SW 1271 (cell line): ENCODE measurements around the gene SYTL3.
A peak's percentile ranks its signal among the peaks of the same experiment; 100 is the strongest.

Experiments used
- DNase-seq, 2 experiments: peaks; one replicate each; lab custom pipeline; 2025; lab: John Stamatoyannopoulos, UW

The SYTL3 gene

DNA sequence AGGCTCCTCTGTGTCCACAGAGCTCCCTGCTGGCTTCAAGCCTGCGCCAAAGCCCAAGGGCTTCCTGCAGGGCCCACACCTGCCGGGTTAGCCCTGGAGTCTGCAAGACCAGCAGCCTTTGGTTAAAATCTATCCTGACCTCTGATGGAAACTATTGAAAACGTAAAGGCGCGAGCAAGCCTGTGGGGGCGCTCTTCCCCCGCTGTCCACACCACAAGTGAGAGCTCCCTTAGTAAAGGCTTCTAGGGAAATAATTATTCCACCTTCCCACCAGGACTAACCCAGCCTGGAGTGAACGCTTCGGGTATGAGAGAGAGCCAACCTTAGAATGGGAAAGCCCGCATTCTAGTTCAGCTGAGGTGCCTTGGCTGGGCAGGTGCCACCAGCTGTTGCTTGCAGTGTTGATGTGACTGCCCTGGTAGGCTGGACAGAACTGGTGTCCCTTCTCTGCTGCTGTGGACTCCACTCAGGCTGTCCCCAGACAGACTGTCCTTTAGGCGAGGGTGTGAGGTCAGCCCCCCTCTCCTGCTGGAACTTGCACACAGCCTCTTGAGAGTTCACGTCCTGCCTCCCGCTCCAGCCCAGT is 68.7 kb downstream of the SYTL3 start:
- peak in 1 of 2 experiments; percentile 46 for DNase-seq

DNA sequence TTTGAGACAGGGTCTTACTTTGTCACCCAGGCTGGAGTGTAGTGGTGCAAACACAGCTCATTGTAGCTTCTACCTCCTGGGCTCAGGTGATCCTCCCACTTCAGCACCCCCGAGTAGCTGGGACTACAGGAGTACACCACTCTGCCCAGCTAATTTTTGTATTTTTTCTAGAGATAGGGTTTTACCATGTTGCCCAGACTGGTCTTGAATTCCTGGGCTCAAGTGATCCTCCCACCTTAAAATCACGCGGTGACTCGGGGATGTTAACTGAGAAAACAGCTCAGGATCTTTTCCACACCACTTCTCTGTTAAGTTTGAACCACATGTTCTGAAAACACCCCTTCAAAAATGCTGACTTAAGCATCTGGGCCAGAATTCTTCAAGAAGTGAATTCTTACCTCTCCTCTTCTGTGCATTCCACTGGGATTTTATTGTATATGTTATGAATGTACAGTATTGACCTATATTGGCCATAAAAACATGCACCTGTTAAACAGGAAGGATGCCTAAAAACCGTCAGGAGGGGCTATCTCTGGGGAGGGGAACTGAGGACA is 72.4 kb downstream of the SYTL3 start:
- DNase-seq, result no peak

DNA sequence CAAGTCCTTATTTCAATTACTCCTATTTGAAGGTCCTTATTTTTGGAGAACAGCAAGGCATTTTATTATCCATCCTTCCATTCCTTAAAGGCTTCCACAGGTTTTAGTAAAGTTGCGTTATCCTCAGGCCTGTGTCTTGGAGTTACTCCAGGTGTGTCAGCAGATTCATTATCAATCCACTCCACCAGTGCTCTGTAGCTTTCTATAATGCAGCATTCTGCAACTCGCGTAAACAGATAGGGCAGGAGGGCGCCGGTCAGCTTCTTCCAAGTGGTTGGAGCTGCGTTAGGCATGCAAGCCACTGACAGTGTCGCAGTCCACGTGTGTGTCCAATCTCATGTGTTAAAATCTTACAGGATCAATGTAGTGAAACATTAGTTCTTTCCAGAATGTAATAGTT is 75.8 kb downstream of the SYTL3 start:
- no peak for DNase-seq

DNA sequence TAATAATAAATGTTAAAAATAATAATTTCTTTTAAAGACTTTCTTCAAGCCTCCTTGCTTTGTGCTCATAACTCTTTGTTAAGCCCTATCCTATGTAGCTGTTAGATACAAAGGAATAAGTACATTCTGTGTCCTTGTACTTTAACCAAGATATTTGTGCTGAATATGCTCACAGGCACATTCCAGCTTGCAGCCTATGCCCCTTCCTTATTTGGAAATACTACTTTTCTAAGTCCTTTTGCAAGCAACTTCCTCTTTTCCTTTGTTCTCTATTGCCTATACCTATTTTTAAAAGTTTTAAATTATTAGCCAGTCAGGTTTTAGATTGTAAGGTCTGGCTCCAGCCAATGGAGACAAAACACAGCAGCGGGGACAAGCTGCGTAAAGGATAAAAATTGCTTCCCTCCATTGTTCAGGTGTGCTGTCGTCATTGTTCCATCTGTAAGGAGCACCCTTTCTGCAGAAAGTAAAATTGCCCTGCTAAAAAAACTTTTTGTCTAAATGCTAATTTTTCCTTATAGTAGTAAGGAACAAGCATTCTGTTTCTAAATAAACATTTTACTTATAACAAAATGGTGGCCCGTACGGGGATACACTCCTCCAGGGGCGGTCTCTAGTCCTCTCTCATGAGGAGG is 80.2 kb downstream of the SYTL3 start:
- no peak for DNase-seq

DNA sequence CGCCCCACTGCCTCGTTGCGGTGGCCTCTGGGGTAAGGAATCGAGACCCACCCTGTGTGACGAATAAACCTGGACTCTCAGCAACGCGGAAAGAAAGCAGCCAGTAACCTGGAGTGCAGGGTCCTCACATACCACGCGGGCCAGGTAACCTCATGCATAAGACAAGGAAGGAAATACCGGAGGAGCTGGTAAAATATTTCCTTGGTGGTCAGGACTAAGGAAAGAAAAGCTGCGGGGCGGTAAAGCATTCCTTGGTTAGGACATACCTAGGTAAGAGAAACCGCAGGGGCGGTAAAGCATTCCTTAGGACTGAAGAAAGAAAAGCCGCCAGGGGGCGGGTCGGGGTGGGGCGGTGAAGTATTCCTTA is 80.7 kb downstream of the SYTL3 start:
- DNase-seq, result no peak

DNA sequence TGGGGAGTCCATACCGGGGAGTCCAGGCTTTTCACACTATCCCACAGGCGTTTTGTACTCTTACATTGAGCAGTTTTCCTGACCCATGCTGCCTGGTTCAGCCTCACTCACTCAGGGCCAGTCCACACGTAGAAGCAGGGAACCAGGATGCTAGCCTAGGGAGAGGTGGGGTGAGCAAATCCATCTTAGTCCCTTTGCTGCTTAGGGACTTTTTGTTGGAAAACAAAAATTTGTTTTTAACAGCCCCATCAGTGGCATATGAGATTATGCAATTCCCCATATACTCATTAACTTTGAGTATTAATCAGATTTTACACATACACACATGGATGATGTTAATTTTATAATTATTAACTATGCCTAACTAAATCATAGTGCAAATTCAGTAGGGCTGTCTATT is 85.2 kb downstream of the SYTL3 start:
- DNase-seq, result no peak

DNA sequence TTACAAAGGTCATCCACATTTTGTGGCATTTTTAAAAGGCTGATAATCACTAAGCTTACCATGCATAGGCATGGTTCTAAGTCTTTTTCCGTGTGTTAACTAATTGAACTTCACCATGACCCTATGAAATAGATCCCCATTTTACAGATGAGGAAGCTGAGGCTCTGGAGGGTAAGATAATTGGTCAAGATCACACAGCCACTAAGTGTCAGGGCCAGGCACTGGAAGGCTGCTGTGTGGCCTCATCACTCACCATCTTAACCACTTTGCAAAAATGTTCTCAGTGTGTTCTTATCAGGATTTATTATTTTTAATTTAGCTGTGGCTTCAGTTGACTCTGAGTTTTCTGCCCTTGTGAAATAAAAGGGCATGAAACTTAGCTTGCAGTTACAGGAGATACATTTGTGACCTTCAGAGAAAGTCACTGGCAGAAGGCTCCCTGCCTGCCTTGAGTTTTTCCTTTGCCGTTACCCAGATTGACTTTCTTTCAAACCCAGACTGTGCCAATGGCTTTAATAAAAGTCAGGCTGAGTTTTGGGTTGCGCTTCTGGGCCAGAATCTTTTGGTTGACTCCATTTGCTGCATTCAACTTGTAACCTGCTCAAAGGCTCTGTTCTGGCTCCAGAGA is 87.3 kb downstream of the SYTL3 start:
- no peak for DNase-seq

DNA sequence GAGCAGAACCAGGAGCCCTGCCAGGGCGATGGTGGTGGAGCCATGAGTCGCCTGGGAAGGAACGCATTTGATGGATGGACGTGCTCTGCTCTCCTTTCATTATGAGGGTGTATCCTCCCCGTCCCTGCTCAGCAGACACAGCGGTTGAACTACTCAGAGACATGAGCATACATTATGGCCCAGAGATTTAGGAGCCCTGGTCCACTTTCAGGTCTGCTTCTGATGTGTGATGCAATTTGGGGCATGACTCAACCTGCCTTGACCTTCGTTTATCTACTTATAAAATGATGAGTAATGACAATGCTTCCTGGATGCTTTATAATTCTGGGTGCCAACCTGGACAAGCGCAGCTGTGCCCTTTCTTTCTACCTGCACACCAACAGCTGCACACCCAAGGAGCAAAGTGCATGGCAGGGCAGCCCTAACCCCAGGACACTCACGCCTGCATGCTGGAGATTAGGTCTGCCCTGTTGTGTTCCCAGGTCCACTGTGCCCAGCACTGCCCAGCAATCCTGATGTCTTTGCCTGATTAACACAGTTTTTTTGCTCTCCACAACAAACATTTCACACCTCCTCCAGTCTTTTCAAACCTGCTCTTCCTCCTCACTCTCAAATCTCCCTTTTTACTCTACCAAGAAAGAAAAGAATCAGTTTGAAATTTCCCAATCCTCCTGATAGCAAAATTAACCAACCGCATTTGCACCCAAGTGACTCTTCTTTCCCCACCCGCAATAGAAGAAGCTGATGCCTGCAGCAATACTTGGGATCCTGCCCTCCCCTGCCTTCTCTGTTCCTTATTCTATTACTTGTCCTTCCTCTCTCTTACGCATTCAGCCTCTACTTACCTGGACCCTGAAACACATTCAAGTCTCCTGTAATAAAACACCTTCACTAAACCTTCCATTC is 88.1 kb downstream of the SYTL3 start:
- DNase-seq, result peak in 1 of 2 experiments; percentile 34

DNA sequence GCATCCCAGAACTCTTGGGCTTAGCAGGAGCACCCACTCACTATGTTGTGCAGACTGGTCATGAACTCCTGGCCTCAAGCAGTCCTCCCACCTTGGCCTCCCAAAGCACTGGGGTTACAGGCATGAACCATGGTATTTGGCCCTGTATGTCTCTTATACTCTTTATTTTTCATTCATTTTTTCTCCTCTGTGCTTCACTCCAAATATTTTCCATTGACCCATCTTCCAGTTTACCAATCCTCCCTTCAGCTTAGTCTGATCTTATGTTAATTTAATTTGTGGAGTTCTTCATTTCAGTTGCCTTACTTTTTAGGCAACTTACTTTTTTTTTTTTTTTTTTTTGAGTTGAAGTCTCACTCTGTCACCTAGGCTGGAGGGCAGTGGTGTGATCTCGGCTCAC is 89.8 kb downstream of the SYTL3 start:
- DNase-seq, result no peak

DNA sequence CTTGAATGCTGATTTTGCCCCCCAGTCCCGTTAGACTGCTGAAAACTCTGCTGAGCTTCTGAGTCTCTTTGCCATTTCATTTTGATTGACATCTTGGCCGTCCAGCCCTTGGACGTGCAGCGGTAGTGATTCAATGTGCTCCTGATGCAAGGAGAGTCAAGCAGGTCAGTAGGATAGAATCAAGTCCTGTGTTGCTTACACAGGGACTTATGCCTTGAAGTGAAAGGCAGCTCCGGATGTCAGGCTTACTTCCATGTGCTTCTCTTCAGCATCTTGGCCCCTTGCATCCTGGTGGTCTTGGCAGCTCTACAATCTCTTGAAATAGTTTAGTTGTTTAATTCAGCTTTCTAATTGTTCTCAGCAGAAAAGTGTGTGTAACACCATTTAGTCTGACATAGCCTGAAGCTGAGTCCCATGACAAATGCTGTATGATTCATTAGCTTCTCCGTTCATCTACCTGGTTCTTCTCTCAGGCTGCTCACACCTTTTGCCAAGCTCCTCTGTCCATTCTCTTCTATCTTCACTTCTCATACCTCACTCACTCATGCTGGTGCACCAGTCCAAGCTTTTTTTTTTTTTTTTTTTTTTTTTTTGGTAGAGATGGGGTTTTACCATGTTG is 93.3 kb downstream of the SYTL3 start:
- no peak for DNase-seq

DNA sequence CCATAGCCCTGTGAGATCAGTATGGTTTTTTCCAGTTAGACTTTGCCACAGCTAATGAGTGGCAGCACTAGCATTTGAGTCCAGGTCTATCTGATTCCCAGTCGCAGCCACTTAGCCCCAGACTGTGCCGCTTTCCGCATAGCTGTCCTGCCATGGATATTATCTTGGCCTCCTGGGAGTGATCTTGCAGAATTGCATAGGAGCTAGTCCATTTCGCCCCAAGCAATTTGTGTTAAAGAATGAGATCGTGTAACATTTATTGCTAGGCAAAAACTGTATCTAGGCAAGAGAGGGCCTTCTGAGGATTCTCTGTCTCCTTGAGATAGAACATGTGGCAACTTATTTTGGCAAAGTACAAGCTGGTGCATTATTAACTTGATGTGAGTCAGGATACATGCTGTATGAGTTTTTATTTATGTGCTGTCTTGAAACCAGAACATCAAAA is 95.2 kb downstream of the SYTL3 start:
- DNase-seq, result no peak

DNA sequence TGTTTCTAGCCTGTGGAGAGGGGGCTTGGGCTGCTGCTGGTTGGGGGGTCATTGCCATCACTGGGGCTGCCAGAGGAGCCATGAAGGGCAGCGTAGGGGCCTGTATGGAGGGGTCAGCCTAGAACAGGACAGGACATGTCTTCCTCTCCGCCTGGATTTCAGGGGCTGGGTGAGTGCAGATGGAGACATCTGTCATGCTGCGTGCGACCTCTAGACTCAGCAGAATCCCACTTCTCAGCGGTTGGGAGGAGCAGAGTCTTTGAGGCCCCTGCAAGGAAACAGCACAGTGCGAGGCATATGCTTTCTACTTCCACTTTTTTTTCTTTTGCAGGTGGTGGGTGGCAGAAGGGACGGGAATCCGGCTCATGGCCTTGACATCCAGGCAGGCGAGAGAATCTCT is 101.4 kb downstream of the SYTL3 start:
- DNase-seq, result no peak

DNA sequence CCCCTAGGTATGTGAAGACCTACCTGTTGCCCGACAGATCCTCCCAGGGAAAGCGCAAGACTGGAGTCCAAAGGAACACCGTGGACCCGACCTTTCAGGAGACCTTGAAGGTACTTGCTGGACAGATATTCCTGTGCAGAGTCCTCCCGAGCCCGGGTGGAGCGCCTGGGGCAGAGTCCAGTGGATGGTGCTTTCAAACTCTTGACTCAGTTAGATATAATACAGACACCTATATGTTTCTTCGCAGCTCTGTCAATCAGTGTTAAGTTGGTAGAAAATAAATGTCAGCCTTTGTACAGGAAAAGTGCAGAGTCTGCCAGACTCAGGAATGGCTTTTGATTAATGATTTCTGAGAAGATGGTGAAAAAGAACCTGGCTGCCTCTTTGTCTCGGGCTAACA is 102.1 kb downstream of the SYTL3 start:
- no peak for DNase-seq

DNA sequence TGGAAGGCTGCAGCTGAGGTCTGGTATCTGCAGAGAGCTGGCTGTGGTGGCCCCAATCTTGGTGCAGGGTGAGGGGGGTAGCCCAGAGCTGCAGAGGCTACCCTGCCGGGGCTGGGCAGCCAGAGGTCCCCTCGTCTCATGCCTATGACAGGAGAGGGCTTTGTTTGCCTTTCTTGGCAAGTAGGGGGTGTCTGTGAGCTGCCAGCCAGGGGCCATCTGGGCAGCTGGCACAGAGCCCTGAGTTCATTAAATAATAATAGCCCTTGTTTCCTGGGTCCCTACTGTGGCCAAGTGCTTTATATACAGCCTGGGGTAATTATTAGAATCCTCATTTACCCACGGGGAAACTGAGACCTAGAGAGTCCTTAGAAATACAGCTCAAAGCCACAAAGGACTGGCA is 102.8 kb downstream of the SYTL3 start:
- DNase-seq, result no peak

DNA sequence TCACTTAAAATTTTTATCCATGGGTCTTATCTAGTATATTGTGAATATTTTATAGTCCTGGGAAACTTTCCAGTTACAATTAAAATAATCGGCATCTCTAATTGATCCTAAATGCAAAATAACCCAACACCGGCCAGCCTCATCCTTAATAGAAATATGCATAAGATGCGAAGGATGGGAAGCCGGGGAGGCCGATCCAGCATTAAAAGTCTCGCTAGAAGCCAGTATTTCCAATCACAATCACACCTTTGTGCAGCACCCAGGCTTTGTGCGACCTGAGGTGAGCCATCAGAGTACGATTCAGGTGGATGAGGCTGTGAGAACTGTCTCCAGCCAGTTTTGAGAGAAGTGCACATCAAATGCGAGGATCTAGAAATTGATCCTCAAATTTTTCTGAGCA is 104.0 kb downstream of the SYTL3 start:
- DNase-seq, result no peak

DNA sequence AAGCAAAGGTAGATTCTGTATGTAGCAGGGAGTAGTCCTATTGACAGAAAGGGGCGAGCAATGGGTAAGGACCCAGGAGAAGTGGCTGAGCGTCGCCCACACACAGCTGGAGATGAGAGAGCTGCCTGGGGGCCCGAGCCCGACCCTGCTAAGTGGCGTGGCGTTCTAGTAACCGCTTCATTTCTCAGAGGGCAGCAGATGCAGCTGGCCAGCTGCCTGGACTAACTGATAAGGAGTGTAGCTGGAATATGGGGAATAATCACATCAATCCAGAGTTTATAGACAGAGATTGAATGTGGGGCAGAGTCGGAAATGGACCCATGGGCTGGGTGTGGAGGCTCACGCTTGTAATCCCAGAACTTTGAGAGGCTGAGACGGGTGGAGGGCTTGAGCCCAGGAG is 104.9 kb downstream of the SYTL3 start:
- no peak for DNase-seq

DNA sequence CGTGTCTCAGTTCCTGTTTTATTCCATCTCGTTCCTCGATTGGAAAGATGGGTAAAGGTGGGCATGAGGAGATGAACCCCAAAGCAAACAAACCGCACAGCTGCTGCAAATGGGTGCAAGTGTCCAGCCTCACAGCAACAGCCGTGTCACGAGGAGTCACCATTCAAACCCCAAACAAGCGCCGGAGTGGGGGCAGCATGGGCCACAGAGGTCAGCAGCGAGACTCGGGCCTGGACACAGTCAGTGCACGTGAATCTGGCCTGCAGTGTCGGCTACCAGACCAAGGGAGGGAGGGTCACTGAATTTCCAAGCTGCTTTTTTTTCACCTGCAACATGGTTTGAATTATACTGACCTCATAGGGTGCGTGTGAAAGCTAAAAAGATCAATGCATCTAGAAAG is 105.8 kb downstream of the SYTL3 start:
- no peak for DNase-seq

DNA sequence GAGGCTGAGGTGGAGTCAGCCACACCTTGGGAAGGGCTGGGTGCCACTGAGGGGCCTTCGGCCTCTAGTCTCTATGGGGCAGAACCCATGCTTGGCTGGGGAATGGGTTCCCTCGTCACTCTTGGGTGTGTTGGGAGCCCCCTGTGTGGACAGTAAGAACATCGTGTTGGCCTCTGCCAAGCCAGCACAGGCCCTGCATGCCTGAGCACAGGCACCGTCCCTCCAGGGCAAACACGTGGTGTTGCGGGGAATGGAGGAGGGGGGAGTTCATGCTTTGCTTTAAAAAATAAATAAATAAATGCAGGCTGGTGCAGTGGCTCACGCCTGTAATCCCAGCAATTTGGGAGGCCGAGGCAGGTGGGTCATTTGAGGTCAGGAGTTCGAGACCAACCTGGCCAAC is 106.3 kb downstream of the SYTL3 start:
- no peak for DNase-seq

DNA sequence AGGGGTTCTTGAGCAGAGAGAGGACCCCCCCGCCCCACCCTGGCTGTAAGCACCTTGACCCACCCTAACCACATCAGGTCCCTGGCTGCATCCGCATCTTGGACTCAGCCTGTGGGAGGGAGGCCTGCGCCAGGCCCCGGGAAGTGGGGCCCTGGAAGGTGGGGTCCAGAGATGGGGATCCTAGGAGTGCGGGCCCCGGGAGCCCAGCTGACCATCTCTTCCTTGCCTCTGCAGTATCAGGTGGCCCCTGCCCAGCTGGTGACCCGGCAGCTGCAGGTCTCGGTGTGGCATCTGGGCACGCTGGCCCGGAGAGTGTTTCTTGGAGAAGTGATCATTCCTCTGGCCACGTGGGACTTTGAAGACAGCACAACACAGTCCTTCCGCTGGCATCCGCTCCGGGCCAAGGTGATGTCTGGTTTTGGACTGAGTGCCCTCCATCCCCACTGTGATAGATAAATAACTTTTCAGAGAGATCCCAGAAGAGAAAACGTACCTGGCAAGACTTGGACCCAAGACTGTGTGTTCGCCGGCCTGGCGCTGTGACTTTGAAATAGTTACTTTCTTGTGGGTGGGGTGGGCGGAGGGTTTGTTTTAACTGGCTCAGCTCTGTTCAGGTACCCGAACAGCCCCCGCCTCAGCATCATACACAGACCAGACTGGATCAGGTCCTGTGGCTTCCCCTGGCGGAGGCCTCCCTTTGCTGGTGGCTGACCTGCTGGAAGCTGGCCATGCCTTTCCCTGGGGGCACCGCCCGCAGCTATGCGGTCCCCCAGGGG is 107.3 kb downstream of the SYTL3 start:
- no peak for DNase-seq

DNA sequence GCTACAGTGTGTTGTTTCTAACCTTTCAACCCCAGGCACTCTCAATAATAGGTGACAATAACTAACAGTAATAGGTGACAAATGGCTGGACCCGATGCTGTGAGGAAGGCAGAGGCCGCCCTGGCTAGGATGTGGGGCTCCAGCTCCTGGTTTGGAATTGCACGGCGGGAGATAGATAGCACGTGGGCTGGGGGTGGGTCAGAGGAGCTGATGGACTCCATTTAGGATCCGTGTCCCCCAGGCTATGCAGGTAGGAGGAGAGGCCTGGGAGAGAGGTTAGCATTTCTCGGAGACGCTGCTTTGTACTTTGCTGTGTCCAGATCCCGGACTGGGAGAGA is 107.9 kb downstream of the SYTL3 start:
- no peak for DNase-seq

DNA sequence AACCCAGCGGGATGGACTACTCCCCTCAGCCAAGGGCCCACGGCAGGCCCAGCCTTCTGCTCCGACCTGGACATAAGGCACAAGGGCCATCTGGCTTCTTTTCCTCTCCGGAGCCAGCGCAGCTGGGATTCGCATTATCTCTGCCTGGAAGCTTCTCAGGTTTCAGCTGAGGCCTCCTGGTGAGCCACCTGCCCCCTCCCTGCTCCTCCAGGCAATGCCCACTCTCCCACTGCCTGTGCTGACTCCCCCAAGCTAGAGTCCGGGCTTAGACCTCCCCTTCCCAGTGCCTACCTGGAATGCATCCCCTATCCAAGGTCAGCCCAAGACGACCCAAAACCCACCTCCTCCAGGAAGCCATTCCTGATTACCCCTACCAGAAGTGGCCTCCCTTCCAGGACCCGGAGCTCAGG is 108.6 kb downstream of the SYTL3 start:
- DNase-seq, result no peak
